Neutrophil (primary cell): ENCODE results near the gene MAS1L.

Source experiments
- H3K27ac ChIP-seq: fragments of 200-600 bp; sonication (generic); 2 replicates; pipeline ENCODE4 v1.5.1; 2016; ENCODE audit warnings: mild to moderate bottlenecking, moderate library complexity
- H3K27me3 ChIP-seq: fragments of 200-600 bp; sonication (generic); 2 replicates; pipeline ENCODE4 v1.6.0; 2016; ENCODE audit warnings: mild to moderate bottlenecking
- H3K36me3 ChIP-seq: fragments of 200-600 bp; sonication (generic); 2 replicates; pipeline ENCODE4 v1.5.1; 2017
- H3K4me1 ChIP-seq, 2 experiments: fragments of 200-600 bp in 1 of 2; sonication (generic) in 1 of 2; 1 replicate in 1 of 2; 2 replicates in 1 of 2; pipeline versions ENCODE4 v1.5.1 to v1.6.1; 2013 to 2016; ENCODE audit warnings: low read depth in 1 of 2, low read length in 1 of 2, mild to moderate bottlenecking in 1 of 2, moderate library complexity in 1 of 2; ENCODE audit not compliant: control insufficient read depth in 1 of 2, insufficient read depth in 1 of 2
- H3K4me3 ChIP-seq, 2 experiments: fragments of 200-600 bp in 1 of 2; sonication (generic) in 1 of 2; 1 replicate in 1 of 2; 2 replicates in 1 of 2; pipeline ENCODE4 v1.5.1; 2013 to 2016; ENCODE audit warnings: low read depth in 1 of 2, low read length in 1 of 2, mild to moderate bottlenecking in 1 of 2, moderate library complexity in 1 of 2
- H3K9me3 ChIP-seq: fragments of 200-600 bp; sonication (generic); 2 replicates; pipeline ENCODE4 v1.5.1; 2016
- TF ChIP-seq, protein P1 (sequence below): fragments of 200-600 bp; sonication (generic); IDR thresholded peaks from 2 replicates; pipeline ENCODE4 v1.5.1; 2016; ENCODE audit warnings: antibody characterized with exemption

The MAS1L gene

DNA sequence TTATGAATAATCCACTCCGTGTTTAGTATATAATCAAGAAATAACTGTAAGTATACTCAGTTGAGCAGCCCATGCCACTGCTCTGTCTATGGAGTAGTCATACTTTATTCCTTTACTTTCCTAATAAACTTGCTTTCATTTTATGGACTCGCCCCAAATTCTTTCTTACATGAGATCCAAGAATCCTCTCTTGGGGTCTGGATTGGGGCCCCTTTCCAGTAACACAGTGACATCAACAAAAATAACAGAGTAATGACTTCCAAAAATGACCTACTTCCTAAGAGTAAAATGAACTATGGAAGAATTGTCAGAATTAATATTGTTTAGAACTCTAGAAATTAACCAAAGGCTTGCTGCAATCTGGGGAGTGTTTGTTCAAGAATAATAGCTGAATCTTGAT is 22.0 kb downstream of the MAS1L start:
- H3K9me3 ChIP-seq = no peaks in the 10 kb centered on the region
- TF ChIP-seq, protein P1, sequence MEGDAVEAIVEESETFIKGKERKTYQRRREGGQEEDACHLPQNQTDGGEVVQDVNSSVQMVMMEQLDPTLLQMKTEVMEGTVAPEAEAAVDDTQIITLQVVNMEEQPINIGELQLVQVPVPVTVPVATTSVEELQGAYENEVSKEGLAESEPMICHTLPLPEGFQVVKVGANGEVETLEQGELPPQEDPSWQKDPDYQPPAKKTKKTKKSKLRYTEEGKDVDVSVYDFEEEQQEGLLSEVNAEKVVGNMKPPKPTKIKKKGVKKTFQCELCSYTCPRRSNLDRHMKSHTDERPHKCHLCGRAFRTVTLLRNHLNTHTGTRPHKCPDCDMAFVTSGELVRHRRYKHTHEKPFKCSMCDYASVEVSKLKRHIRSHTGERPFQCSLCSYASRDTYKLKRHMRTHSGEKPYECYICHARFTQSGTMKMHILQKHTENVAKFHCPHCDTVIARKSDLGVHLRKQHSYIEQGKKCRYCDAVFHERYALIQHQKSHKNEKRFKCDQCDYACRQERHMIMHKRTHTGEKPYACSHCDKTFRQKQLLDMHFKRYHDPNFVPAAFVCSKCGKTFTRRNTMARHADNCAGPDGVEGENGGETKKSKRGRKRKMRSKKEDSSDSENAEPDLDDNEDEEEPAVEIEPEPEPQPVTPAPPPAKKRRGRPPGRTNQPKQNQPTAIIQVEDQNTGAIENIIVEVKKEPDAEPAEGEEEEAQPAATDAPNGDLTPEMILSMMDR = no peak
- no peaks in the 10 kb centered on the region for H3K36me3 ChIP-seq
- H3K4me3 ChIP-seq = no peak overlapping the region
- H3K27ac ChIP-seq = no peak overlapping the region
- H3K4me1 ChIP-seq = no peaks in the 10 kb centered on the region
- H3K27me3 ChIP-seq = no peaks in the 10 kb centered on the region

DNA sequence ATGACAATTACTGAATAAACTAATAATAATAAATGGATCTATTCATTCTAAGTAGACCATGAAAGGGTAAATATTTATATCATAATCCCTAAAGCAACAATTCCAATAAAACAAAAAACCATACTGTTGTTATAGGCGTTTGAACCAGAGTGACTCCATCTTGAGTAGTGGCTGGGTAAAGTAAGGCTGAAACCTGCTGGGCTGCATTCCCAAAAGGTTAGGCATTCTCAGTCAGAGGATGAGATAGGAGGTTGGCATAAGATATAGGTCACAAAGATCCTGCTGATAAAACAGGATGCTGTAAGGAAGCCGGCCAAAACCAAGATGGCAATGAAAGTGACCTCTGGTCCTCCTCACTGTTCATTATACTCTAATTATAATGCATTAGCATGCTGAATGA is 22.5 kb downstream of the MAS1L start:
- Histone ChIP-seq H3K4me1 (no peaks in the 10 kb centered on the region), H3K9me3 (no peaks in the 10 kb centered on the region), H3K36me3 (no peaks in the 10 kb centered on the region), H3K27ac (no peak overlapping the region), H3K4me3 (no peak overlapping the region), H3K27me3 (no peaks in the 10 kb centered on the region)
- TF ChIP-seq, protein P1 = no peak

DNA sequence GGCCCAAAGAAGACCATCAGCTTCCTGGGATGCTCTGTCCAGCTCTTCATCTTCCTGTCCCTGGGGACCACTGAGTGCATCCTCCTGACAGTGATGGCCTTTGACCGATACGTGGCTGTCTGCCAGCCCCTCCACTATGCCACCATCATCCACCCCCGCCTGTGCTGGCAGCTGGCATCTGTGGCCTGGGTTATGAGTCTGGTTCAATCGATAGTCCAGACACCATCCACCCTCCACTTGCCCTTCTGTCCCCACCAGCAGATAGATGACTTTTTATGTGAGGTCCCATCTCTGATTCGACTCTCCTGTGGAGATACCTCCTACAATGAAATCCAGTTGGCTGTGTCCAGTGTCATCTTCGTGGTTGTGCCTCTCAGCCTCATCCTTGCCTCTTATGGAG is 25.7 kb downstream of the MAS1L start:
- no peak overlapping the region for H3K4me3 ChIP-seq
- H3K9me3 ChIP-seq = no peaks in the 10 kb centered on the region
- H3K27me3 ChIP-seq = peaks cover 4% of the 10 kb centered on the region
- no peaks in the 10 kb centered on the region for H3K4me1 ChIP-seq
- no peak overlapping the region for H3K27ac ChIP-seq
- no peaks in the 10 kb centered on the region for H3K36me3 ChIP-seq
- TF ChIP-seq, protein P1 = no peak

DNA sequence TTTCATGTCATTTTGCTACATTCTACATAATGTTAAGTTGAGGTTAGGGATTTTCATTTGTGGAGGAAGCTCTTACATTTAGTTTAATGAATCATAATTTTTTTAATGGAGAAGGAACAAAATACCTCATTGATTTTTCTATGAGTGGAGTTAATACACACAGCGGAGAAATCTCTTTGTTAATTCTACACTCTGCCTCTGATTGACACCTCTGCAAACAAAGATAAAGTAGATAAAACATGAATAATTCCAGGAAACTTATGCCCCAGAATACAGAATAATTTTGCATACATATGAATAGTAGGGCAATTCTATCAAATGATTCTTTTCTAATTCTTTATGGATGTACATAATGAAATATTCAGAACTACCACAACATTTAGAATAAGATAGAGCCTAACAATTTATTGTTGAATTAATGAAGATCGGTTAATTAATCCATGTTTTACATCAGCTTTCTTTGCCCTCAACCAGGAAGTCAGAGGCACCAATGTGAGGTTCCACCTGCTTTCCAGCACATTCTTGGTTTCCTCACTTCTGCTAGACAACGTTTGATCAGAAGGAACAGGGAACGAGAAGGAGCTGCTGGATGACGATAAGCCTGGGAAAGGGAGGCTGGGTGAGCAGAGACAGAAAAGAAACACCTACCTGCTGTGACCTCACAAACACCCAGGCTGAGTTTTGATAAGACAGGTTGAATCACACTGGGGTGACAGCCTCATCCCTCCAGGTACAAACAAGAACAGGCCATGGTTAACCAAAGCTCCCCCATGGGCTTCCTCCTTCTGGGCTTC is 26.5 kb downstream of the MAS1L start:
- Histone ChIP-seq H3K36me3 (no peaks in the 10 kb centered on the region), H3K27me3 (peaks cover 4% of the 10 kb centered on the region), H3K27ac (no peak overlapping the region), H3K9me3 (no peaks in the 10 kb centered on the region), H3K4me1 (no peaks in the 10 kb centered on the region), H3K4me3 (no peak overlapping the region)
- TF ChIP-seq, protein P1 = no peak

DNA sequence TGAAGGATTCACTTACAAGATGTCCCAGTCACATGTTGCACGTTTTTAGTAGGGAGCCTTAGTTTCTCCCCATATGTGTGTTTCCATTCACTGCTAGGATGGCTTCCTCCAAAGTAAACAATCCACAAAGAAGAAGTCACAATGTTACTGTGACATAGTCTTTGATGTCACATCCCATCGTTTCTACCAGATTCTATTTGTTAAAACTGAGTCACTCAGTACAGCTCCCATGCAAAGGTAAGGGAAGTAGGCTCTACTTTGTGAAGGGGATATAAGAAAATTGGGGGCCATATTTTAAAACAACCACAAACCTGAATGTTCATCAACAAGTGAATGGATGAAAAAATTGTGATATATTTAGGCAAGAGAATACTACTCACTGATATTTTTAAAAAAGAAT is 30.8 kb downstream of the MAS1L start, which contains the start of the genes OR11A1 and OR2H1:
Gene OR11A1 (minus strand): TSS at position 101 of the 400 bp plus-strand sequence. CDS start 29,430 bp downstream, outside the sequence.
Gene OR2H1 (plus strand): TSS at position 185 of the 400 bp plus-strand sequence. CDS start 4,615 bp downstream, outside the sequence.
- H3K4me3 ChIP-seq = no peak within 1 kb of the TSS
- no peaks in the 10 kb centered on the region for H3K9me3 ChIP-seq
- H3K27me3 ChIP-seq = peaks cover 4% of the 10 kb centered on the region
- H3K4me1 ChIP-seq = no peaks in the 10 kb centered on the region
- TF ChIP-seq, protein P1 = no peak
- H3K36me3 ChIP-seq = no peaks in the 10 kb centered on the region
- H3K27ac ChIP-seq = no peak within 1 kb of the TSS
